ENCODE results near the gene TMEM233.

TMEM233 gene

GRCh38 chr12:119593578-119594398 is at the start of gene TMEM233:
Gene TMEM233 (plus strand): TSS chr12:119593774. CDS start chr12:119593849, 75 bp downstream.
- no peak for DNase-seq

DNA sequence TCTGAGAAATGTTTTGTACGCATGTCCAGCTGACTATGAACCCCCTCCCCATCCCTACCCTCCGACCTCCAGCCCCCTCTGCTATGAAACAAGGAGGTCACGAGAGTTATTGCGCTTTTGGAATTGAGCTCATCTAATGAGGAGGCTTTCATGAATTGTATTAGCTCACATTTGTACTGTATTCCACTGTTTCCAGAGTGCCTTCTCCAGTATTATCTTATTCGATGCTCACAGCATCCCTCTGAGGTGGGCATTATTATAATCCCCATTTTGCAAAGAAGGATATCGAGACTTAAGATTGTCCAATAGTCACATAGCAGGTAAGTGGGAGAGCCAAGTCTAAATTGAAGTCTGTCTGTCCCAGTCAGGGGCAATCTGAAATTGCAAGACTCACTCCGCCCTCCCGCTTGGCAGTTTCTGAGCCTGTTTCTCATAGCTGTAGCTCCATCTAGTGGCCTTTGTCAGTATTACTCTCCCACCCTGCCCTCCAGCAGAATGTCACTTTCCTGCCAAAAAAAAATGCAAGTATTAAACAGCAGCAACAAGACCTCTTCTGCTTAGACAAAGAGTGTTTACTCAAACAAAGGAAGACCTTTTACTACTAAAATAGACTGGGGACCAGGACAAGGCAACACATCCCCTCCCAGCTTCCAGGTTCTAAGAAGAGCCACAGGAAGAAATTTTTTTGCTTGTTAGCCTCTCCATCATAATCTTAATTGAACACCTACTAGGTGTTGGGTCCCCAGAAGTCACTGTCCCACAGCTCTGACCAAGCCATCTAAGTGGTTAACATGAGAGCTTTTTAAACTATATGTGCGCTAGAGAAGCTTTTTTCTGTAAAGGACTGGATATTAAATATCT is 48.6 kb upstream of the TMEM233 start:
- DNase-seq: peak; percentile 83

DNA sequence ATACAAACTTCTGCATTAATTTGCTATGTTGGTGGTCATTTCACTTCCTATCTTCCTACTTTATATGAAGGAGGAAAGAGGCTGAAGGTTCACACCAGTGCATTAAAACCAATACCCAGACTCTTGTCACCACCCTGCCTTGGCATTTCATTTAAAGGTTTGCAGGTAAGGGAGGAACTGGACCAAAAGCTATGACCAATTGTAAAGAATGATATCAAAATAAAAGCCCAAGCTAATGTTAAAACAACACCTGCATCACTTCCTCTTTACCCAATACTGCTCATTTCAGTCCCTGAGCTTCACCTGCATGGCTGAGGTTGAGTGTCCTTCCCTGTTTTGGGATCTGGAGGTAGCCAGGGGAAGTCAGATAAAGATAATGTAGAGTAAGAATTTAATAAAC is 47.2 kb upstream of the TMEM233 start:
- DNase-seq: no peak

DNA sequence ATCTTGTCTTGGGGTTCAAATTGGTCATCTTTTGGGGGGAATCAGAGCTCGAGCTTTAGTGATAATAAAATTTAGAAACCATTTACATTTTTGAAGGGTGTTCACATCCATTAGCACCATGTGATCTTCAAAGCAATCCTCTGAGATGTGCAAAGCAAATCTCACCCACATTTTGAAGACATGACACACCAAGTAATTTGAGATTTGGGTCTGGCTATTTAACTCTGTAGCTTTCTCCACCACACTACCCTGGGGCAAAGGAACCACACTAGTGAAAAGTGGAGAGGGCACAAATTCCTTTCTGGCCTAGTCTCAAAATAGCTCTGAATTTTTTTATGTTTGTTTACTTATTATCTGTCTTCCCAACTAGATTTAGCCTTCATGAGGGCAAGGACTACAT is 46.6 kb upstream of the TMEM233 start:
- no peak for DNase-seq

DNA sequence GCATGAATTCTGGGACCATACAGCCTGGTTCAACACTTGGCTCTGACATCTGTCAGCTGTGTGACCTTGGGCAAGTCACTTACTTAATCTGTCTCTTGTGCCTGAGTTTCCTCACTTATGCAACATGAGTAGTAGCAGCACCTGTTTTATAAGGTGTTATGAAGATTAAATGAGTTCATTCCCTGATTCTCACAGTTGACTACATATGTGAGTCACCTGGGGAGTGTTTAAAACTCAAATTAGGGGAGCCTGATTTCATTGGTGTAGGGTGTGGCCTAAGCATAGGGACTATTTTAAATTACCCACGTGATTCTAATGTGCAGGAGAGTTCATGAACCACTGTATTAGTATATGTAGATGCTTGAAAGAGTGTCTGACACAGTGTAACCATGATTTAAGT is 36.7 kb upstream of the TMEM233 start:
- DNase-seq: no peak

- DNase-seq: no peak
These were observed 28.2 kb upstream of the TMEM233 start for GRCh38 chr12:119565404-119565803.

- no peak for DNase-seq
These were observed 22.8 kb upstream of the TMEM233 start for GRCh38 chr12:119570771-119571170.

GRCh38 chr12:119573086-119573485 is 20.5 kb upstream of the TMEM233 start:
- DNase-seq: no peak

- no peak for DNase-seq
These were observed 19.3 kb upstream of the TMEM233 start for GRCh38 chr12:119574255-119574654.

DNA sequence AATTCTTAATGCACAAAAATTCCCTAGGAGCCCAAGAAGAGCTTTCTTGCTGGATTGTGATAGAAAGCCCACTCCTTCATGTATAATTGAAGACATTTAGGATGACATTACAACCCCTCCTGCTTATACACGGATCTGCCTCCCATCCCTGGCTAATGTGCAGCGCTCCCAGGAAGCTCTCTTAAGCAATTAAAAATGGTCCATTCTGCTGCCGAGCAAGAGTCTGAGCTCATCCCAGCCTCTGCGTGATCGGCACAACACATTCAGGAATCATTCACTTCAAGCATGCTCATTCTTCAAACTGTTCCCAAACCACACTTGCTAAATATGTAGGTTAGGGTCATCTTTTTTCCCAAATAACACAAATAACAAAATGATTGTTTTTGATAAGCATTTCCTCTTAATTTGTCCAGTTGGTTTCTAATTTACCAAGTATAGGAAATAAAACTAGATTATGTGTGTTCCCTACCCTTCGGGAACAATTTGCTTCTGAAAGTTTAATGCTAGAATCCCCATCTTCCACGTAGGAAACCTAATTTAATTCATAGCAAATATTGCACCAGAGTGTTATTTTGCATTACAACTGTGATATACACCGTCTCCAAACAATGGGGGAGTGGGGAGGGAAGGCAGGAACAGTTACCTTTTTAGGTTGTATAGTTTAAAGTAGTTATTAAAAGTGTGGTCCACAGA is 17.3 kb upstream of the TMEM233 start:
- DNase-seq: peak; percentile 29

DNA sequence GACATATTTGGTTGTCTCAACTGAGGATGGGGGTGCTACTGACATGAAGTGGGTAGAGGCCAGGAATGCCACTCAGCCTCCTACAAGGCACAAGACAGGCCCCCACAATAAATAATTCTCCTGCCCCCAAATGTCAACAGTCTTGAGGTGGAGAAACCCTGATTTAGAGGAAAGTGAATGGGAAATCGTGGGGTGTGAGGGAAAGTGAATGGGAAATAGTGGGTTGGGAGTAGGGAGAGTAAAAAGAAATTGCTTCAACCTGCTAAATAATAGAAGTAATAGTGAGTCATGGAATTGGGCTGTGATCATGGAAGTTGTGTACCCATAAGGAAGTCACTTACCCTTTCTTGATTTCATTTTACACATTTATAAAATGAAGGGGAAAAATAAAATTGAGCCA is 16.7 kb upstream of the TMEM233 start:
- no peak for DNase-seq

- no peak for DNase-seq
These were observed 15.5 kb upstream of the TMEM233 start for GRCh38 chr12:119578112-119578511.

DNA sequence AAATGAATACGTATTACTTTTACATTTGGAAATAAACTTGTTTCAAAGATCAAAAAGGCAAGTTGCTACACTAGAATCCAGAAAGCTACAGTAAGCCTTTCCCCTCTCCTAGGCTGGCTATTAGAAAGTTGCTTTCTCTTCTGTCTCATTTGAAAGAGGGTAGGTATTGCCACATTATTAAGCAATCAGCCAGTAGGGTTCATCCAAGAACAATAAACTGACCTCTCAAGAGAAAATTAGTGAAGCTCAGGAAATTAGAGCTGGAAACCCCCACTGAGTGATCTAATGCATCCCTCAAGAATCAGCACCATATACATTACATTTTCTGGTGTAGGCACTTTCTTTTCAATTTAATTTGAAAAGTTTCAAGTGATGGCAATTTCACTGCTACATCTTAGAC is 4.5 kb upstream of the TMEM233 start:
- DNase-seq: no peak

DNA sequence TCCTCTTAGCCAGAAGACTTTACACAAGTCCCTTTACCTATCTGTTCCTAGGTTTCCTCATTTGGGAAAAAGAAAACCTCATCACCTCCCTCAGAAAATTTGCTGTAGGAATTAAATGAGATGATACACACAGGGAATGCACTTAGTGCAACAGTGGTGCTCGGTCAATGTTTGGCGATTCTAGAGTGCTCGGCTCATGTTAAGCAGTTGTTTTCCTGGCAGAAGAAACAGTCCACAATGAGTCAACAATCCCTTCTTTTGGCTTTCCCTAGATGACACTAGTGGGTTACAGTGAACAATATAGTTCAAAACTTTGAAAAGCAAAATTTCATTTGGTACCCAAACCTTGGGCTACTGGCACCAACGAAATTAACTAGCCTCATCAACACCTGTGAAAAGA is 3.9 kb upstream of the TMEM233 start:
- no peak for DNase-seq

DNA sequence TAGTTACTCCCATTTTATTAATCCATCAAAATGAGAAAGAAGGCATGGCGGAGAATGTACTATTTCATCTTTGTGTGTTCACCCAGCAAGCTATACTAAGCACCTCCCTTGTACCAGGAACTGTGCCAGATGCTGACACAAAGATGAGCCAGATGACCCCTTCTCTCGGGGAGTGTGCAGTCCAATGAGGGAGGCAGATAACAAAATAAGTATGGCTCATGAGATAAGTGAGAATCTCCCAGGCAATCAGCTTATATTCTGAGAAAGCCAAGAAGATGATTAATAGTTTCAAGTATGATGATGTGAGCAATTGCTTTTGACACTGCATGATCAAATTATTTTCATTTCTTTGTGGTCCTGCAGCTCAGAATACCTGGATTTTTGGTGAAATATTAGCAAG is 1.3 kb upstream of the TMEM233 start:
- DNase-seq: no peak

DNA sequence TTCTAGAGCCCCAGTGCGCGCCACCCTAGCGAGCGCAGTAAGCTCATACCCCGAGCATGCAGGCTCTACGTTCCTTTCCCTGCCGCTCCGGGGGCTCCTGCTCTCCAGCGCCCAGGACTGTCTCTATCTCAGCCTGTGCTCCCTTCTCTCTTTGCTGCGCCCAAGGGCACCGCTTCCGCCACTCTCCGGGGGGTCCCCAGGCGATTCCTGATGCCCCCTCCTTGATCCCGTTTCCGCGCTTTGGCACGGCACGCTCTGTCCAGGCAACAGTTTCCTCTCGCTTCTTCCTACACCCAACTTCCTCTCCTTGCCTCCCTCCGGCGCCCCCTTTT is 791 bp downstream of the TMEM233 start:
- no peak for DNase-seq

GRCh38 chr12:119594772-119595445 is 1.3 kb downstream of the TMEM233 start:
- DNase-seq: no peak

DNA sequence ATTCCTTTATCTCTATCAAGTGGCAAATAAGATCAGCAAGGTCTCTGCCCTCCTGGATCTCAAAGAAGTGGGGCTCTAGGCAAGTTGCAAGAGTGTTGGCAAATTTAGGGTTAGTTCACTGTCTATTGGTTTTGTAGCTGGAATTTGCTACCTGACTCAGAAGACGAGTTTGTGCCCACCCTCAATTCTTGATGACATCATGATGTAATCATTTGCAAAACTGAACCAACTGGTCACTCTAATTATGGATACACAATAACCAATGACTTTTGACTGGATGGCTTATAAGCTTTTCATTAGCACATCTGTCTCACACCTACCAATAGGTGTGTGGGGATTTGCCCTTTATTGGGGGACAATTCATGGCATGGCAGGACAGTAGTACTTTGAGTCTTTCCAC is 4.6 kb downstream of the TMEM233 start:
- DNase-seq: no peak

DNA sequence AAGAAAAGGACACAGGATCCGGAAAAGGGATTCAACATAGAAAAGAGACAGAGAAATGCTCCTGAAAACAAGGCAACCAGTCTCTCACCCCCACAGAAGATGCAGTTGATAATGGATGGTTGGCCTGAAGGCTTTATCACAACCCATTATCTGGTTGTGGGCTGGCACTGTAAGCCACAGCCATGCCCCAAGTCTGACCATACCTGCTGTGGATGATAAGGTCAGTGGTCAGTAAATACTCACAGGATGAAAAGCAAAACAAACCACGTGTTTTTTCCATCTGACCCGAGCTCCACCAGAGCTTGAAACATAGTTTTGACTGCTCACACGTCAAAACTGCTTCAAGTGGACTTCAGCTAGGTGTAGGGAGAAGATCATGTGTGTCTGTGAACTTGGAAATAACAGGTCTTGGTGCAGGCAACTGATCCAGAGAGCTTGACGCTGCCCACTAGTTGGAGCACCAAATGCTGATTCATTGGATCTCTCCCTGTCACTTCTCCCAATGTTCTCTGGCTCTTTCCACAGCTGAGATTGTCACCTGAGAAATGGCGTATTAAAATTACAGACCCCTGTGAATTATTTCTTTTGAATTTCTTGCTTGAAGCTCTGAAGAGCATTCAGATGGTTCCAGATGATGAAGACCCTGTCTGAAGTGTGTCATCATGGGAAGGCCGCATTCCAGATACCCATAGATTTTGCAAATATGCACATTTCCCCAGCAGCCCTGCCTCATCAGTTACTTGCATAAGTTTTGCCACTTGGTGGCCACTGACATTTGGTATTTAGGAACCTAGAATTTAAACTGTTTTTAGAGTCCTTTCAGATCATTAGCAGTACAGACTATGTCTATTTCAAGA is 8.5 kb downstream of the TMEM233 start:
- no peak for DNase-seq

DNA sequence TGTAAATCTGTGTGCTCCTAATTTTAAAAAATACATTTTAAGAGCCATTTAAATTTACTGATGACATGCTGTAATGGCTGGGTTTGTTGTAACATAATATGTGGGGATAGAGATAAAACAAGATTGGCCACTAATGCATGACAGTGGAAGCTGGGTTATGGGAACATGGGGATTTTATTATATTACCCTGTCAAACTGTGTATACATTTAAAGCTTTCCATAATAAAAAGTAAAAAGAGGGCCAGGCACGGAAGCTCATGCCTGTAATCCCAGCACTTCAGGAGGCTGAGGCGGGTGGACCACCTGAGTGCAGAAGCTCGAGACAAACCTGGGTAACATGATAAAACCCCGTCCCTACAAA is 9.1 kb downstream of the TMEM233 start:
- DNase-seq: no peak

DNA sequence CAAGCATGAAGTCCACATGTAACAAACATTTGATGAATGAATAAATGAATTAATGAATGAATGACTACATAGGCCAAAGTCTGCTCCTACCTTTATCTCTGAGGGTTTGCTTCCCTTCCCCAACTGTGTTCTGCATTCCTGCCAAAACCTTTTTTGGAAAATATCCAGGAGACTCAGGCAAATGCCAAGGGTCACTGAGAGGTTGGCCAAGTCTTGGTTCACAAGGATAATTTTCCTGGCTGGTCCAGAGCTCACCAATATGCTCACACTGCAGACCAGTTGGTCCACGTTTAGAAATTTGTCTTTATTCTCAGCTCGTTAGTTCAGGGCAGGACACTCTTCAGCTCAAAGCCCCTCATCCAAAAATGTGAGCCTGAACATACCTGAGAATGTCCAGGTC is 10.2 kb downstream of the TMEM233 start:
- no peak for DNase-seq

DNA sequence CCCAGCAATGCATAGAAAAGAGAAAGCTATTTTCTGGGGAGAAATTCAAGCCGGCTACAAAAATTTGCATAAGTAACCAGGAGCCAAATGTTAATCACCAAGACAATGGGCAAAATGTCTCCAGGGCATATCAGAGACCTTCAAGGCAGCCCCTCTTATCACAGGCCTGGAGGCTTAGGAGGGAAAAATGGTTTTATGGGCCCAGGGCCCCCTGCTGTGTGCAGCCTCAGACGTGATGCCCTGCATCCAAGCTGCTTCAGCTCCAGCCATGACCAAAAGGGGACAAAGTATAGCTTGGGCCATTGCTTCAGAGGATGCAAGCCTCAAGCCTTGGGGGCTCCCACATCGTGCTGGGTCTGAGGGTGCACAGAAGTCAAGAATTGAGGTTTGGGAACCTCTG is 15.8 kb downstream of the TMEM233 start:
- no peak for DNase-seq
